GM12865 (cell line): ENCODE results near the gene ATP6V1F.

Experiments used
- DNase-seq: peaks from one replicate; pipeline ENCODE4 v3.0.0; 2010; ENCODE audit warnings: low read depth
- H3K4me3 ChIP-seq: 2 replicates; pipeline ENCODE4 v1.5.1; 2011; ENCODE audit warnings: mild to moderate bottlenecking, low read depth, low read length, control low read depth
- TF ChIP-seq, protein P1 (sequence below): IDR thresholded peaks from 2 replicates; pipeline ENCODE4 v1.5.1; 2011; ENCODE audit warnings: low read length, control low read depth, low read depth, inconsistent platforms; ENCODE audit not compliant: insufficient read depth; ENCODE audit errors: missing control alignments

The ATP6V1F gene

DNA sequence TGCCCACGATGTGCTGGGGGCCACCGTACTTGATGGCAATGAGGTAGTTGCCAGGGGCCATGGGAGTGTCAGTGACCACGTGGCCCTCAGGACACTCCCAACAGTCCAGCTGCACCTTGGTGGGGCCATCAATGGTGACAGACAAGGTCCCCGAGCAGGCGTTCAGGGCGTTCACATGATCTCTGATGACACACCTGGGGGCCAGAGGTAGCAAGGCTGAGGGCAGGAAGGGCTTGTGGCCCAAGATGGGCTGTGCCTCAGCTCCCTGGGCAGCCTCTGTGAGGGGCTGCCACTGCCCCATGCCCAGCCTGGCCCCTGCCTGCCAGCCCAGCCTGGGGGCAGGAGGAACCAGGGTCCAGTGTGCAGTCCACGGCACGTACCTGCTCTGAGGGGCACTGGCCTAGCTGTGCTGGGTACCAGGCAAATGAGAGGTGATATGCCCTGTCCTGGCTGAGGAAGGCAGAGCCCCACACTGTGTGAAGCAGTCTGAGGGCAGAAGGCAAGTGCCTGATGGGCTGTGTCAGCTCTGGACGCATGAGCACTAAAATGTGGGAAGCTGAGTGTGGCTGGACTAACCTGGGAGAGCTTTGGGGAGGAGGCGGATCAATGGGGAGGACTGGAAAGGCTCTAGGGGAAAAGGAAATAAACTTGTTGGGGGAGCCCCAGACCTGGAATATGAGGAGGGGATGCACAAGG, 51.4 kb downstream of the ATP6V1F start:
- H3K4me3 ChIP-seq, result no peak overlapping the region
- DNase-seq, result no peak
- TF ChIP-seq, protein P1, sequence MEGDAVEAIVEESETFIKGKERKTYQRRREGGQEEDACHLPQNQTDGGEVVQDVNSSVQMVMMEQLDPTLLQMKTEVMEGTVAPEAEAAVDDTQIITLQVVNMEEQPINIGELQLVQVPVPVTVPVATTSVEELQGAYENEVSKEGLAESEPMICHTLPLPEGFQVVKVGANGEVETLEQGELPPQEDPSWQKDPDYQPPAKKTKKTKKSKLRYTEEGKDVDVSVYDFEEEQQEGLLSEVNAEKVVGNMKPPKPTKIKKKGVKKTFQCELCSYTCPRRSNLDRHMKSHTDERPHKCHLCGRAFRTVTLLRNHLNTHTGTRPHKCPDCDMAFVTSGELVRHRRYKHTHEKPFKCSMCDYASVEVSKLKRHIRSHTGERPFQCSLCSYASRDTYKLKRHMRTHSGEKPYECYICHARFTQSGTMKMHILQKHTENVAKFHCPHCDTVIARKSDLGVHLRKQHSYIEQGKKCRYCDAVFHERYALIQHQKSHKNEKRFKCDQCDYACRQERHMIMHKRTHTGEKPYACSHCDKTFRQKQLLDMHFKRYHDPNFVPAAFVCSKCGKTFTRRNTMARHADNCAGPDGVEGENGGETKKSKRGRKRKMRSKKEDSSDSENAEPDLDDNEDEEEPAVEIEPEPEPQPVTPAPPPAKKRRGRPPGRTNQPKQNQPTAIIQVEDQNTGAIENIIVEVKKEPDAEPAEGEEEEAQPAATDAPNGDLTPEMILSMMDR, result no peak

GRCh38 chr7:128914566-128915151, 52.0 kb downstream of the ATP6V1F start:
- peak; percentile 69 for DNase-seq
- TF ChIP-seq, protein P1, result peak; percentile 21
- H3K4me3 ChIP-seq, result peak overlapping the region; percentile 41

DNA sequence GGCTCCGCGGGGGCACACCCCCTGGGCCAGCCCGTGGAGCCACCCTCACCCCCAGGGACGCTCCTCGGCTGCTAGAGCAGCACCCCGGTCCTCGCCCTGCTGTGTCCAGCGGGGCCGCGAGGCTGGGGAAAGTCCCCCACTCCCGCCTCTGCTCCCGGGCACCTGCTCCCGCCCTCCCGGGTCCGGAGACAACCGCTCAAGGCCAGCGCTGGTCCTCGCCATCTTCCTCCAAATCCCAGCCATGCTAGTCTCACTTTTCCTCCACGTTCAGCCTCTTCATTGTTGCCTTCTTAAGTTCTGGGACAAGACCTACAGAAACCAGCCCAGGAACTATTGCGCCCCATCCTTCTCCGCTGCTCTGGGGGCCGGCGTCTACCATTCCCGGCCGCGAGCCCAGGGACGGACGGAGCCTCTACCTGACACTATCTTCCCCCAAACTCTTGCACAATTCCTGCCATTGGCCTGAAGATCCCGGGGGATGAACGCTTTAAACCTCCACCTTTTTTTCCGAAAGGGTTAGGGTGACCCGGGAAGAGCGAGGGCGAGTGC, 52.7 kb downstream of the ATP6V1F start:
- peak overlapping the region; percentile 10; the same call in 1 of the 2 replicates for H3K4me3 ChIP-seq
- no peak for DNase-seq
- TF ChIP-seq, protein P1, result no peak
